KBM-7 (cell line): Measurements from ENCODE around the gene CNTNAP2.
"Not testable (repeated sequence)": the region's sequence is repeated elsewhere in the genome, so short reads cannot be mapped to it uniquely, and the experiment has no call there.

Experiments
- DNase-seq: peaks from one replicate; pipeline ENCODE4 v3.0.0-alpha.2; 2015
- in situ Hi-C: fragments of 300-500 bp; cut with MboI; formaldehyde crosslinking; loops from 2 replicates; pipeline ENCODE4 v1.14.3; 2020; ENCODE audit warnings: low sequenced_read_pairs, low pct_unique_long_range_greater_than_20kb, mixed read lengths

CNTNAP2 gene

GRCh38 chr7:147571436-147572185 lies 1455.0 kb downstream of the CNTNAP2 start:
- no peak for DNase-seq
- in situ Hi-C loops: no loop called here

- no peak for DNase-seq
- in situ Hi-C loops: no loop called here
Observed at GRCh38 chr7:147578196-147578595, 1461.6 kb downstream of the CNTNAP2 start.

- in situ Hi-C loops: no loop called here
- no peak for DNase-seq
Observed at GRCh38 chr7:147579148-147579547, 1462.5 kb downstream of the CNTNAP2 start.

GRCh38 chr7:147584771-147585193 lies 1468.2 kb downstream of the CNTNAP2 start:
- in situ Hi-C loops: no loop called here
- no peak for DNase-seq

GRCh38 chr7:147586110-147586509 lies 1469.5 kb downstream of the CNTNAP2 start:
- DNase-seq: no peak
- in situ Hi-C loops: no loop called here

- in situ Hi-C loops: no loop called here
- no peak for DNase-seq
Observed at GRCh38 chr7:147586526-147586925, 1469.9 kb downstream of the CNTNAP2 start.

GRCh38 chr7:147593271-147594057 lies 1476.9 kb downstream of the CNTNAP2 start:
- in situ Hi-C loops: no loop called here

GRCh38 chr7:147595042-147595441 lies 1478.4 kb downstream of the CNTNAP2 start:
- in situ Hi-C loops: no loop called here
- no peak for DNase-seq

More at GRCh38 chr7:147593271-147594057, 1476.9 kb downstream of the CNTNAP2 start:
- no peak for DNase-seq

- DNase-seq, in situ Hi-C loops: not testable (repeated sequence)
Observed at GRCh38 chr7:147598687-147599086, 1482.1 kb downstream of the CNTNAP2 start.

GRCh38 chr7:147605323-147605722 lies 1488.7 kb downstream of the CNTNAP2 start:
- in situ Hi-C loops: no loop called here
- no peak for DNase-seq

GRCh38 chr7:147607157-147607800 lies 1490.7 kb downstream of the CNTNAP2 start:
- in situ Hi-C loops: no loop called here
- no peak for DNase-seq

GRCh38 chr7:147611431-147611830 lies 1494.8 kb downstream of the CNTNAP2 start:
- in situ Hi-C loops: no loop called here
- no peak for DNase-seq

GRCh38 chr7:147635288-147635687 lies 1518.7 kb downstream of the CNTNAP2 start:
- no peak for DNase-seq
- in situ Hi-C loops: no loop called here

GRCh38 chr7:147636553-147636952 lies 1520.0 kb downstream of the CNTNAP2 start:
- in situ Hi-C loops: no loop called here
- no peak for DNase-seq

GRCh38 chr7:147638566-147638965 lies 1522.0 kb downstream of the CNTNAP2 start:
- DNase-seq: no peak
- in situ Hi-C loops: no loop called here

- no peak for DNase-seq
- in situ Hi-C loops: no loop called here
Observed at GRCh38 chr7:147639037-147639436, 1522.4 kb downstream of the CNTNAP2 start.

GRCh38 chr7:147639751-147640150 lies 1523.2 kb downstream of the CNTNAP2 start:
- no peak for DNase-seq
- in situ Hi-C loops: no loop called here

GRCh38 chr7:147640821-147641220 lies 1524.2 kb downstream of the CNTNAP2 start:
- DNase-seq: no peak
- in situ Hi-C loops: no loop called here

GRCh38 chr7:147646568-147646967 lies 1530.0 kb downstream of the CNTNAP2 start:
- in situ Hi-C loops: no loop called here
- no peak for DNase-seq

- DNase-seq: no peak
- in situ Hi-C loops: no loop called here
Observed at GRCh38 chr7:147650991-147651390, 1534.4 kb downstream of the CNTNAP2 start.
